GM18909 (cell line): ENCODE data around the gene VPS4A.

Experiments
- ATAC-seq: cut with Tn5 transposase; IDR thresholded peaks from one replicate; pipeline ENCODE4 v1.9.1; 2021; ENCODE audit warnings: mild to moderate bottlenecking; ENCODE audit not compliant: unreplicated experiment, poor library complexity

The VPS4A gene

GRCh38 chr16:69325784-69326171 lies 14.6 kb downstream of the VPS4A start:
- ATAC-seq: no peak

DNA sequence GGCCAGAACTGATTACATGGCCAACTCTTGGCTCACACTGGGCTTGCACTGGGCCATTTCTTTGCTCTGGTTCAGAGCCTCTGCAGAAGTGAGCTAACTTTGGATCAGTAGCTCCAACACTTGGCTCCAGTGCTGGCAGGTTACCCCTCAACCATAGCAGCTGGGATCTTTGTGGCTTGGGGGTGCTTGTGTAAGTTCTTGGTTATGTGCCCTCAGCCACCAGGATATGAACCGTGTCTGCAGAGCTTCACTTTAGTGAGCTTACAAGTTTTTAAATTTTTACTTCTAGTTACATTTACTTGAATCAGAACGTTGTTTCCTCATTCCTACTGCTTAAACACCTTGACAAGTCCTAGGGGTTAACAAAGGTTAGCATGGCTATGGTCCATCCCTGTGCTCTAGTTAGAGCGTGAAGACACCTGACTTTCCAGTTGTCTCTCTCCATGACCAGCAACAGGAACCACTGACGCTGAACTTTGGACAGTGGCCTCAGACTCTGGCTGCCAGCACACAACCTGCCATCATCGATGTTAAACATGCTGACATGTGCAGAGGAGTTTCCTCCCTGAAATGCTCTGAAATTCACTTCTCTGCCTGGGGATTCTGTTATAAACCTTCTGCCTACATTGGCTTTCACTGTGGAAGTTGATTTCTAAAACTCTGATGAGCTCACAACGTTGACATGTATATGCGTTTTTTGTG lies 15.2 kb downstream of the VPS4A start:
- ATAC-seq: no peak

- no peak for ATAC-seq
These were observed 16.6 kb downstream of the VPS4A start for GRCh38 chr16:69327585-69328310.

- ATAC-seq: no peak
These were observed 17.7 kb downstream of the VPS4A start for GRCh38 chr16:69328854-69329316.

GRCh38 chr16:69329369-69330285 lies 18.5 kb downstream of the VPS4A start:
- peak; percentile 44 for ATAC-seq

DNA sequence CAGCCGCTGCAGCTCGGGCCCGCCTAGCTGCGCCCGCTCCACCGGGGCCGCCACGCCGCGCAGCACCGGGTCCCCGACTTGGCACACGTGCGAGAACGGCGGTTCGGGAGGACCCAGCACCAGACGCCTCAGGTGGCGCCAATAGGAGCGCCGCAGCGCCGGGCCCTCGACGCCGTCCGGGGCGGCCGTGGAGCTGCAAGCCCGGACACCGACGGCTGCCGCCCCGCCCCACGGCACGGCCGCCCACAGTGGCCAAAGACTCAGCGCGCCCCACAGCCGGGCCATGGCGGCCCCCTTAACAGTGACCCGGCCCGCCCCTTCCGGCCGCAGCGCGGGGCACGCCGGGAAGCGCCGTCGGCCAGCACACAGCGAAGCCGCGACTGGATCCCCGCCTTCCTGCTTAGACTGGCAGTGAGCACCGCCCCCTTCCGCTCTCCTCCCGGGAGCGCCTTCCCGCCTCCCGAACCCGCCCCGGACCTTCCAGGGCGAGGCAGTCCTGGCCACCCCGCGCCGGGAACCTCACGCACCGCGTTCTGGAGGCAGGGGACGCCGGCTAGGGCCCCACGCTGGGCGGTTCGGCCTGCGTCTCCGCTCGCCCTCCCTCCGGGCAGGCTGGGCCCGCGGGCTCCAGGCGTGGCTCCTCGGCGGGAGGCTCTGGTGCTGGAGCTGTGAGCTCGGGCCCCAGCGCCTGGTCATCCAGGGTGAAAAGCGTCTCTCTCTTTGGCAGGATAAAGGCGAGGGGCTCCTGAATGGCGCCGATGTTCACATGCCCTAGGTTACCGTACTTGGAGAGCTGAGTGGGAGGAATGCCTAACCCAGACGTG lies 19.3 kb downstream of the VPS4A start, which contains the start of gene PDF:
PDF (minus strand) TSS at position 303 of the 824 bp plus-strand sequence; CDS start at position 285, 18 bp downstream.
- ATAC-seq: peak; percentile 95

DNA sequence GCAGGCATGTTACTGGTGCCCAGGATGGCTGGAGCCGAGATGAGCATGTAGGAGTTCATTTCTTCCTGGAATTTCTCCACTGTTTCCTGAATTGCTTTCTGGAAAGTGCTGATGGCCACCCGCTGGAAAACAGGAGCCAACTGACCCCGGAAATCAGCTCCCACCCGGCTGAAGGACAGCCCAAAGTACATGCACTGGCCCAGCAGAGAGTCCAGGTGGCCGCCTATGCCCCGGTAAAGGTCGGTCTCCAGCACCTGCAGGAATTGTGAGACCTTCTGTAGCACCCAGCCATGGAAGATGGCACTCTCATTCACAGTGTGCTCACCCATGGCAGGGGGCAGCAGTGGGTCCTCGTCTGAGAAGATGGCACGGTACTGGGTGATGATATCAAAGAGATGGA lies 23.5 kb downstream of the VPS4A start:
- no peak for ATAC-seq

GRCh38 chr16:69338557-69339288 lies 27.6 kb downstream of the VPS4A start:
- no peak for ATAC-seq

- ATAC-seq: peak; percentile 89
These were observed 28.3 kb downstream of the VPS4A start, which contains the start of the genes COG8 and NIP7 for GRCh38 chr16:69339289-69340094. TSS of gene COG8 (minus strand) at chr16:69339564. CDS start at chr16:69339552, 12 bp downstream. TSS of gene NIP7 (plus strand) at chr16:69339772. CDS start at chr16:69339830, 58 bp downstream.

GRCh38 chr16:69340095-69340644 lies 29.0 kb downstream of the VPS4A start:
- ATAC-seq: no peak

DNA sequence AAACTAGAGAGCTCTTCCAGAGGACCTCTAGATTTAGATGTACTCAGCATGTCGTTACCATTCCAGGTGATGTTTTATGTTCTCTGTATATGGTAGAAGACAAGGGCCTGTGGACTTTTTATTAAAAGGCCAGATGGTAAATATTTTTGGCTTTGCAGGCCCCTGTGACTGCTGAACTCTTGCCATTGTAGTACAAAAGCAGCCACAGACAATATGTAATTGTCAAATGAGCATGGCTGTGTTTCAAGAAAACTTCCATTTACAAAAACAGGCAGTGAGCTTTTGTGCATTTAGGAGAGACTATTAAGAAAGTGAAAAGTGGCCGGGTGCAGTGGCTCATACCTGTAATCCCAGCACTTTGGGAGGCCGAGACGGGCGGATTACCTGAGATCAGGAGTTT lies 33.0 kb downstream of the VPS4A start:
- no peak for ATAC-seq

- no peak for ATAC-seq
These were observed 34.8 kb downstream of the VPS4A start for GRCh38 chr16:69345923-69346322.

DNA sequence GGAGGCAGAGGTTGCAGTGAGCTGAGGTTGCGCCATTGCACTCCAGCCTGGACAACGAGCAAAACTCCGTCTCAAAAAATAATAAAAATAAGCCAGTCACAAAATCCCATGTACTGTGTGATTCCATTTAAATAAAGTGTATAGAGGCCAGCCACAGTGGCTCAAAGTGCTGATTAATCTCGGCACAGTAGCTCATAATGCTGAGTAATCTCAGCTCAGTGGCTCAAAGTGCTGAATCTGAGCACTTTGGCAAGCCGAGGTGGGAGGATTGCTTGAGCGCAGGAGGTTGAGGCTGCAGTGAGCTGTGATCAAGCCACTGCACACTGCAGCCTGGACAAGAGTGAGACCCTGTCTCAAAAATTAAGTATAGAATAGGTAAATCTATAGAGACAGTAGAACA lies 35.5 kb downstream of the VPS4A start:
- no peak for ATAC-seq

GRCh38 chr16:69348222-69348621 lies 37.1 kb downstream of the VPS4A start:
- ATAC-seq: no peak

GRCh38 chr16:69349536-69349935 lies 38.4 kb downstream of the VPS4A start:
- no peak for ATAC-seq

DNA sequence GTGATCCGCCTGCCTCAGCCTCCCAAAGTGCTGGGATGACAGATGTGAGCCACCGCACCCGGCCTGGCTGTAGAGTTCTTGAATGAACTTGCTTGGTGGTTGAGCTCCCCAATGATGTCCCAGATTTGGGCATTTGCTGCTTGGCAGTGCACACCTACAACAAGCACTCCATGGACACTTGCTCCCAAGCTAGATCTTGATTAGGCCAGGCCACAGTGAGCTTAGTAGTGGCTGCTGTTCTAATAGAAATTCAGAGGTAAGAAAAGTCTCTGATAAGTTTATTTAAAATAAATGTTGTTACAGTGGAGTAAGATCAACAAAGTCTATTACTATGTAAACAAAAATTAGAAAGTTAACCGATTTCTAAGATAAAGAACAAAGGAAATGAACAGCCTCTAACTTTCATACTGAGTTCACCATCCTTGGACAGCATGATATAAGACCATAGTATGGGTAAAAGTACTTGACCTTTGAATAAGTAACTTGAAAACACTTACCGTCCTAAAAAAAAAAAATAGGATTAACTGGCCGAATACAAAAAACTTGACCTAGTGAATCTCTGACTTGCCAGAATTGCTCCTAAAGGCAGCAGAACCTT lies 39.5 kb downstream of the VPS4A start:
- no peak for ATAC-seq

DNA sequence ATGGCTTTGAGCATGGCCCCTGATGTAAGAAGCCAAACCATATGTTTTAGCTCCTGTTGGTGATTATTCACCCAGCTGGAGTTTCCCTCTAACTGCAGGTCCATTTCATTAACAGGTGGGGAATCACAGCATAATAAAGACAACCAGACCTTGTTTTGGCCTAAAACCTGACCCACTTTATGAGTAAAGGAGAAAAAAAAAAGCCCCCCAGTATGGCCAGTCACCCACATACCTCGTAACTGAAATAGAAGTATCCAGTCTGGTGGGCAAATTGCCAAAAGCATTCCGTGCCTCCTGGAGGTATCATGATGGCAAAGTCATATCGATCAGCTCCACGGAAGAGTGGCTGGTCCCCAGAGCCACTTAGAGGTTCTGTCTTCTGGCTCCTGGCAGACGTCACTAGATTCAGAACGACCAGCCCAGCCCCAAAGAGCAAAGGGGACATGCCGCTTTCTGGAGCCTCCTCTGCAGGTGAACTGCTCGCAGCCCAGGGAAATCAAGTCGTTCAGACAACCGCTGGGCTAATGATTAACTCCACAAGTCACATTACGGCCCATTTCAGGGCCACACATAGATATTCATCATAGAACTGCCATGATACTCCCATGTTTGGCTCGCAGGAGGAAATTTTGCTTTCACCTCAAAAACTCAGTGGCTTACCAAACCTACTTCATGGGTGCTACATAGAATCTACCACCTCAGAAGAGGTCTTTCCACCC lies 40.3 kb downstream of the VPS4A start, which contains the start of gene TMED6:
TMED6 (minus strand) TSS at position 478 of the 719 bp plus-strand sequence; CDS start at position 445, 33 bp downstream.
- ATAC-seq: no peak
